ENCODE results near the gene IL10. TPM values are rescaled to one million over a fixed set of nuclear protein-coding genes. Genes with fewer than 3 reads are reported as not detected.

IL10 gene
- total RNA-seq, 6 experiments from 2014 or later = 0.26 to 2.2 (median 0.63) TPM; not detected in 2

DNA sequence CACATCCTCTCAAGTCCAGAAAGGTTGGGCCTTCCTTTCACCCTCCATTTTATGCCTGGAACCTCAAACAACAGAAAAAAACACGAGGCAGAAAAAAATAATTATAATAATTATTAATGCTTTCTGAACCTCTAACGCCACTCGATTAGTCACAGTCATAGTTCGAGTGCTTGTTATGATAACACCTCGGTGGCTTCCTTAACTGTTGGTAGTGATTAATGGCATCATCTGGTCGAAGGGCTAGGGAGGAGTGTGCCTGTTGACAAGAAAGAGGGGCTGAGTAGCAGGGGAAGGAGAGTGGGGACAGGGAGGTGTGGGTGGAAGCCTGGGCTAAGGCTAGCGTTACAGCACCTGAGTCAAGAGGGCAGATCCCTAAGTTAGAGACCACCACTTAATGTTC lies 21.3 kb upstream of the IL10 start:
- no peak for DNase-seq
- WGBS (ENCODE audit: insufficient coverage, low coverage, low lambda C conversion rate, missing lambda C conversion rate) = 54% methylated on average over 6 of the region's 7 CpGs
- Histone ChIP-seq H3K4me3 (no peak overlapping the region), H3K36me3 (no peaks in the 10 kb centered on the region), H3K4me1 (no peaks in the 10 kb centered on the region), H3K27me3 (no peaks in the 10 kb centered on the region), H3K9me3 (no peaks in the 10 kb centered on the region), H3K27ac (no peak overlapping the region)
- intact Hi-C loops (cut with DNase I) = no loop called here
- TF ChIP-seq, protein P1, sequence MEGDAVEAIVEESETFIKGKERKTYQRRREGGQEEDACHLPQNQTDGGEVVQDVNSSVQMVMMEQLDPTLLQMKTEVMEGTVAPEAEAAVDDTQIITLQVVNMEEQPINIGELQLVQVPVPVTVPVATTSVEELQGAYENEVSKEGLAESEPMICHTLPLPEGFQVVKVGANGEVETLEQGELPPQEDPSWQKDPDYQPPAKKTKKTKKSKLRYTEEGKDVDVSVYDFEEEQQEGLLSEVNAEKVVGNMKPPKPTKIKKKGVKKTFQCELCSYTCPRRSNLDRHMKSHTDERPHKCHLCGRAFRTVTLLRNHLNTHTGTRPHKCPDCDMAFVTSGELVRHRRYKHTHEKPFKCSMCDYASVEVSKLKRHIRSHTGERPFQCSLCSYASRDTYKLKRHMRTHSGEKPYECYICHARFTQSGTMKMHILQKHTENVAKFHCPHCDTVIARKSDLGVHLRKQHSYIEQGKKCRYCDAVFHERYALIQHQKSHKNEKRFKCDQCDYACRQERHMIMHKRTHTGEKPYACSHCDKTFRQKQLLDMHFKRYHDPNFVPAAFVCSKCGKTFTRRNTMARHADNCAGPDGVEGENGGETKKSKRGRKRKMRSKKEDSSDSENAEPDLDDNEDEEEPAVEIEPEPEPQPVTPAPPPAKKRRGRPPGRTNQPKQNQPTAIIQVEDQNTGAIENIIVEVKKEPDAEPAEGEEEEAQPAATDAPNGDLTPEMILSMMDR (IDR thresholded peaks at IDR 0.05) = no peak
- no peak for TF ChIP-seq POLR2A (IDR thresholded peaks at IDR 0.05)
- no peak for ATAC-seq

DNA sequence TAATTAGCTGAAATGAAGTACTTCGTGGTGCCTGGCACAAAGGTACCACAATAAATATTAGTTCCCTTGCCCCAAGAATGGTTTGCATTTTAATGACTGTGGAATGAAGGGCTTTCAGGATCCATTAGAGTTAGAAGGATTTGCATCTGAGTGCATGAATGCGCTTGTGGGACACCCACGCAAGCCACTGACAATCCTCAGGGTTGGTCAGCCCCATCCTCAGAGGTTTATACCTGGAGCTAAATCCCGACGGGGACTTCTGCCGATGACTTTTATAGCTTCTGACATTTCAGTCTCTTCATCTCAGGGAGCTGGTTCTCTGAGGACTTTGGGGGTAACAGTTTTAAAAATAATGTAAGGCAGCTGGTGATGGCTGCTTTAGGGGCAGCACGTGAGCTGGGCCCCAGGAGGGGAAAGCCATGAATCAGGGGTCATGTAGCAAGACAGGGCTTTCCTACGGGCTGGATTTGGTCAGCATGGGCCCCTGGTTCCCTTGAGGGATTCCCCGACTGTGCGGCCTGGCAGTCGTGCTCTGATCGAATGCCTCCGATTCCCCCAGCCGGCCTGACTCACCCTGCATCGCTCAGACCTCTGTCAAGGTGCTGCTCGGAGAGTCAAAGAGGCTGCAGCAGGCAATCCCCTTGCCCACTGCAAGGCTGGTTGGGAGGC lies 20.8 kb upstream of the IL10 start:
- no peak for DNase-seq
- TF ChIP-seq POLR2A (IDR thresholded peaks at IDR 0.05) = no peak
- TF ChIP-seq, protein P1 (IDR thresholded peaks at IDR 0.05) = no peak
- Histone ChIP-seq H3K27ac (no peak overlapping the region), H3K9me3 (no peaks in the 10 kb centered on the region), H3K27me3 (no peaks in the 10 kb centered on the region), H3K4me3 (no peak overlapping the region), H3K4me1 (no peaks in the 10 kb centered on the region), H3K36me3 (no peaks in the 10 kb centered on the region)
- intact Hi-C loops (cut with DNase I) = no loop called here
- no peak for ATAC-seq
- WGBS (ENCODE audit: insufficient coverage, low coverage, low lambda C conversion rate, missing lambda C conversion rate) = 100% methylated on average over 1 of the region's 16 CpGs

DNA sequence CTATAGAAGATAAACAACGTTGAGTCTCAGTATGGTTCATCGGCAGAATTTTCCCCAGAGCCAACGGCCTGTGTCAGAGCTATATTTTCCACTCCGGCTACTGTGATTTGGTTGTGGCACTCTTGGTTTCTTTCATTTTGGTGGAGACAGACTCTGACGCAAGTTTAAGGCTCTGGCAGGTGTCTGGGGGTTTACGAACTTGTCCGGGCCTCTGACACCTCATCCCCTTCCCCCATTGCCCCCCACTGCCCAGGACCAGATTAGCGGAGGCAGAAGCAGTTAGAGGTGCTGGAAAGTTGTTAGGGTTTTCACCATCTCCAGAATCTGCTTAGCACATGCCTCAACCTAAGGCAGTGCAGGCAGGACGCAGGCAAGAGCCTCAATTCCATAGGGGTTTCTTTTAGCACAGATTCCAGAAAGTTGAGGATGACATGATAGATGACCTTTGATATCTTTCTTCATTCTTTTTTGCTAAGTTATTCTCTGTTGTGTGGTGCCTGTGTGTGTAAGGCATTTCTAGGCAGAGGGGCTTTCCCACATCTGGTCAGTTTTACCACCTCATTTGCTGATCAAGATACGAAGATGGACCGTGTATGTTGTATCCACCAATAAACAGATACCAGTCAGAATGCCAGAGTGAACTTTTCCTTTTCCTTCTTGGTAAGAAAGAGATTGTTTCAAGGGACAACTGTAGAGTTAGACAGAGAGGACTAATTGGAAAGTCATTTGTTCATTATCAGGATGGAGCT lies 18.4 kb upstream of the IL10 start:
- Histone ChIP-seq H3K36me3 (no peaks in the 10 kb centered on the region), H3K9me3 (no peaks in the 10 kb centered on the region), H3K4me1 (no peaks in the 10 kb centered on the region), H3K4me3 (no peak overlapping the region), H3K27me3 (no peaks in the 10 kb centered on the region), H3K27ac (no peak overlapping the region)
- TF ChIP-seq, protein P1 (IDR thresholded peaks at IDR 0.05) = no peak
- TF ChIP-seq POLR2A (IDR thresholded peaks at IDR 0.05) = no peak
- 82% methylated on average over 8 of the region's 11 CpGs for WGBS (ENCODE audit: insufficient coverage, low coverage, low lambda C conversion rate, missing lambda C conversion rate)
- DNase-seq = no peak
- ATAC-seq = no peak
- intact Hi-C loops (cut with DNase I) = no loop called here

DNA sequence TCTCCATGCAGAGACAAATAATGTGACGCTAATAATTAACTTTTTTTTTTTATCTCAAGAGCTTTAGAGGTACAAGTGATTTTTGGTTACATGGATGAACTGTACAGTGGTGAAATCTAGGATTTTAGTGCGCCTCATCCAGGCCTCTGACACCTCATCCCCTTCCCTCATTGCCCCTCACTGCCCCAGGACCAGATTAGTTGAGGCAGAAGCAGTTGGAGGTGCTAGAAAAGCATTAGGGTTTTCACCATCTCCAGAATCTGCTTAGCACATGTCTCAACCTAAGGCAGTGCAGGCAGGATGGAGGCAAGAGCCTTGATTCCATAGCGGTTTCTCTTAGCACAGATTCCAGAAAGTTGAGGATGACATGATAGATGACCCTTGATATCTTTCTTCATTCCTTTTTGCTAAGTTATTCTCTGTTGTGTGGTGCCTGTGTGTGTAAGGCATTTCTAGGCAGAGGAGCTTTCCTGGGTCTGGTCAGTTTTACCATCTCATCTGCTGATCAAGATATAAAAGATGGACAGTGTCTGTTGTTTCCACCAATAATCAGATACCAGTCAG lies 16.3 kb upstream of the IL10 start:
- Histone ChIP-seq H3K36me3 (no peaks in the 10 kb centered on the region), H3K27me3 (no peaks in the 10 kb centered on the region), H3K4me1 (no peaks in the 10 kb centered on the region), H3K9me3 (no peaks in the 10 kb centered on the region), H3K27ac (no peak overlapping the region), H3K4me3 (no peak overlapping the region)
- intact Hi-C loops (cut with DNase I) = no loop called here
- TF ChIP-seq, protein P1 (IDR thresholded peaks at IDR 0.05) = no peak
- no peak for TF ChIP-seq POLR2A (IDR thresholded peaks at IDR 0.05)
- WGBS (ENCODE audit: insufficient coverage, low coverage, low lambda C conversion rate, missing lambda C conversion rate) = 82% methylated on average over 3 of the region's 3 CpGs
- DNase-seq (no peak), ATAC-seq (no peak)

All from right lobe of liver (tissue), 6 donors.